ENCODE results near the gene MTG2. TPM values are rescaled to one million over a fixed set of nuclear protein-coding genes. Genes with fewer than 3 reads are reported as not detected.

Gene MTG2
- polyA plus RNA-seq, 1 donor from 2014 or later = 36.1 TPM

GRCh38 chr20:62202083-62202395 lies 19.2 kb downstream of the MTG2 start:
- no peak for TF ChIP-seq POLR2AphosphoS5 (IDR thresholded peaks at IDR 0.05)
- Histone ChIP-seq H2AFZ (ENCODE audit: low read depth, low read length) (no peak overlapping the region), H4K20me1 (ENCODE audit: insufficient read depth) (no peaks in the 10 kb centered on the region), H3K27me3 (ENCODE audit: insufficient read depth, low read depth, low read length) (no peaks in the 10 kb centered on the region), H3K4me2 (ENCODE audit: low read length) (no peak overlapping the region), H3K9ac (ENCODE audit: low read length) (no peak overlapping the region), H3K27ac (ENCODE audit: low read length) (no peak overlapping the region), H3K36me3 (ENCODE audit: insufficient read depth, low read length) (no peaks in the 10 kb centered on the region), H3F3A (ENCODE audit: insufficient read depth, low read length, poor library complexity, severe bottlenecking) (no peaks in the 10 kb centered on the region), H3K4me3 (ENCODE audit: low read length) (no peak overlapping the region), H3K79me2 (replicated peaks; ENCODE audit: insufficient read depth, low read length) (no peaks in the 10 kb centered on the region), H3K9me2 (ENCODE audit: insufficient read depth, low read length) (no peaks in the 10 kb centered on the region), H3K9me3 (ENCODE audit: low read length) (no peaks in the 10 kb centered on the region)

GRCh38 chr20:62202676-62203377 lies 20.0 kb downstream of the MTG2 start:
- Histone ChIP-seq H3F3A (ENCODE audit: insufficient read depth, low read length, poor library complexity, severe bottlenecking) (no peaks in the 10 kb centered on the region), H2AFZ (ENCODE audit: low read depth, low read length) (no peak overlapping the region), H3K27me3 (ENCODE audit: insufficient read depth, low read depth, low read length) (no peaks in the 10 kb centered on the region), H3K9ac (ENCODE audit: low read length) (no peak overlapping the region), H3K36me3 (ENCODE audit: insufficient read depth, low read length) (no peaks in the 10 kb centered on the region), H3K4me2 (ENCODE audit: low read length) (no peak overlapping the region), H3K4me3 (ENCODE audit: low read length) (no peak overlapping the region), H3K9me2 (ENCODE audit: insufficient read depth, low read length) (no peaks in the 10 kb centered on the region), H3K27ac (ENCODE audit: low read length) (no peak overlapping the region), H3K9me3 (ENCODE audit: low read length) (no peaks in the 10 kb centered on the region), H3K79me2 (replicated peaks; ENCODE audit: insufficient read depth, low read length) (no peaks in the 10 kb centered on the region), H4K20me1 (ENCODE audit: insufficient read depth) (no peaks in the 10 kb centered on the region)
- TF ChIP-seq CTCF (IDR thresholded peaks at IDR 0.05; ENCODE audit: poor library complexity, severe bottlenecking) (no peak), RAD21 (conservative IDR thresholded peaks at IDR 0.05) (no peak), EZH2 (IDR thresholded peaks at IDR 0.05; ENCODE audit: borderline replicate concordance, insufficient read depth, low read length, poor library complexity, severe bottlenecking) (no peak), REST (IDR thresholded peaks at IDR 0.05; ENCODE audit: borderline replicate concordance) (no peak), EP300 (conservative IDR thresholded peaks at IDR 0.05; ENCODE audit: poor library complexity, severe bottlenecking) (no peak), TAF1 (IDR thresholded peaks at IDR 0.05; ENCODE audit: low read depth) (no peak), POLR2AphosphoS5 (IDR thresholded peaks at IDR 0.05) (no peak), SMC3 (conservative IDR thresholded peaks at IDR 0.05; ENCODE audit: poor library complexity) (no peak), MXI1 (conservative IDR thresholded peaks at IDR 0.05; ENCODE audit: poor library complexity, severe bottlenecking) (no peak)

All from neural cell (in vitro differentiated cells).